PFSK-1 (cell line): ENCODE data around the gene CCDC127.

ENCODE experiments used
- FOXP2 ChIP-seq: optimal IDR thresholded peaks from 2 replicates; pipeline ENCODE3; 2011; ENCODE audit warnings: borderline replicate concordance, control low read depth, inconsistent platforms; ENCODE audit not compliant: insufficient read depth; ENCODE audit errors: extremely low read length, extremely low read depth
- POLR2AphosphoS5 ChIP-seq: IDR thresholded peaks from 2 replicates; pipeline ENCODE4 v1.6.1; 2012; ENCODE audit warnings: low read depth, mild to moderate bottlenecking, control low read depth, low read length, moderate library complexity
- SIN3A ChIP-seq: IDR thresholded peaks from 2 replicates; pipeline ENCODE4 v1.6.1; 2012; ENCODE audit warnings: mild to moderate bottlenecking, low read length, moderate library complexity, borderline replicate concordance; ENCODE audit not compliant: insufficient read depth
- TAF1 ChIP-seq: IDR thresholded peaks from 2 replicates; pipeline ENCODE4 v1.6.1; 2012; ENCODE audit warnings: low read length, control low read depth, borderline replicate concordance; ENCODE audit not compliant: insufficient read depth
- TF ChIP-seq, protein P1 (sequence below), 2 experiments: IDR thresholded peaks; 2 replicates each; pipeline versions ENCODE4 v1.6.1 to v1.8.0; 2011 to 2012; ENCODE audit warnings: low read depth in 2 of 2, low read length in 2 of 2, control low read depth in 1 of 2, inconsistent platforms in 1 of 2, mild to moderate bottlenecking in 1 of 2, moderate library complexity in 1 of 2; ENCODE audit not compliant: insufficient read depth in 1 of 2

The CCDC127 gene

DNA sequence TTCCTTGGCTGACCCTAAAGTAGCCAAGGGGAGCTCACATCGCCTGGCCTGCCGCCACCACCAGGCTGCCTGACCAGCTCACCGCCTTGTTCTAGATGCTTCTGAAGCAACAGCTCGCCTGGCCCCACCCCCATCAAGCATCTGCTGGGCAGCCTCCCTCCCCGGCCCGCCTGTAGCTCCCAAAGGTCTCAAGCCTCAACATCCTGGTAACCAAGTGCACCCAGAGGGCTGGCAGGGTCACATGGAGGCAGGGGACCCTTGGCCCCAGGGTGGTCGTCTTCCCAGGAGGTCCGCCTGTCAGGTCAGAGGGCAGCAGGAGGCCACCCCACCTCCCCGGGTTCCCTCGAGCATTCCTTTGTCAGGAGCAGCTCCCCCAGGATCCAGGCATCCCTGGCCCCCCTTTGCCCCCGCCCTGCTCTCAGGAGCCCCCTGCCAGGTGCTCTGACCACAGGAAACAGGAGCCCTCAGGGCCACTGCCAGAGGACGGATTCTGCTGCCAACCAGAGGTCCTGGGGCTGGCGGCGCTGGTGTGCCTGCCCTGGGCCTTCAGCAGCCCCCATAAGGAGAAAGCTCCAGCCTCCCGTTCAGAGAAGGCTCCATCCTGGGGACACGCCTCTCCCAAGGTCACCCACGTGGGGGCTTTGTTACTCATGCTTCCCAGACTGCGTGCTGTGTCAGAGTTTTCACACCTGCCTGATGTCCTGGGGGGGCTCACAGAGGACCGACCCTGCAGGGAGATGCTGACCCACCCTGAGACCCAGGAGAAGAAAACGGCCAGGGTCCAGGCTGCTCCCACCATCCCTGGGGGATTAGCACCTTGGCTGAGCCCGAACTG, 30.1 kb downstream of the CCDC127 start:
- TF ChIP-seq POLR2AphosphoS5, result no peak
- no peak for TF ChIP-seq FOXP2
- TF ChIP-seq TAF1, result no peak
- TF ChIP-seq, protein P1, sequence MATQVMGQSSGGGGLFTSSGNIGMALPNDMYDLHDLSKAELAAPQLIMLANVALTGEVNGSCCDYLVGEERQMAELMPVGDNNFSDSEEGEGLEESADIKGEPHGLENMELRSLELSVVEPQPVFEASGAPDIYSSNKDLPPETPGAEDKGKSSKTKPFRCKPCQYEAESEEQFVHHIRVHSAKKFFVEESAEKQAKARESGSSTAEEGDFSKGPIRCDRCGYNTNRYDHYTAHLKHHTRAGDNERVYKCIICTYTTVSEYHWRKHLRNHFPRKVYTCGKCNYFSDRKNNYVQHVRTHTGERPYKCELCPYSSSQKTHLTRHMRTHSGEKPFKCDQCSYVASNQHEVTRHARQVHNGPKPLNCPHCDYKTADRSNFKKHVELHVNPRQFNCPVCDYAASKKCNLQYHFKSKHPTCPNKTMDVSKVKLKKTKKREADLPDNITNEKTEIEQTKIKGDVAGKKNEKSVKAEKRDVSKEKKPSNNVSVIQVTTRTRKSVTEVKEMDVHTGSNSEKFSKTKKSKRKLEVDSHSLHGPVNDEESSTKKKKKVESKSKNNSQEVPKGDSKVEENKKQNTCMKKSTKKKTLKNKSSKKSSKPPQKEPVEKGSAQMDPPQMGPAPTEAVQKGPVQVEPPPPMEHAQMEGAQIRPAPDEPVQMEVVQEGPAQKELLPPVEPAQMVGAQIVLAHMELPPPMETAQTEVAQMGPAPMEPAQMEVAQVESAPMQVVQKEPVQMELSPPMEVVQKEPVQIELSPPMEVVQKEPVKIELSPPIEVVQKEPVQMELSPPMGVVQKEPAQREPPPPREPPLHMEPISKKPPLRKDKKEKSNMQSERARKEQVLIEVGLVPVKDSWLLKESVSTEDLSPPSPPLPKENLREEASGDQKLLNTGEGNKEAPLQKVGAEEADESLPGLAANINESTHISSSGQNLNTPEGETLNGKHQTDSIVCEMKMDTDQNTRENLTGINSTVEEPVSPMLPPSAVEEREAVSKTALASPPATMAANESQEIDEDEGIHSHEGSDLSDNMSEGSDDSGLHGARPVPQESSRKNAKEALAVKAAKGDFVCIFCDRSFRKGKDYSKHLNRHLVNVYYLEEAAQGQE (IDR thresholded peaks at IDR 0.05; ENCODE audit: insufficient read depth in 1 of 2, low read depth in 2 of 2, low read length in 2 of 2), result no peak
- no peak for TF ChIP-seq SIN3A

DNA sequence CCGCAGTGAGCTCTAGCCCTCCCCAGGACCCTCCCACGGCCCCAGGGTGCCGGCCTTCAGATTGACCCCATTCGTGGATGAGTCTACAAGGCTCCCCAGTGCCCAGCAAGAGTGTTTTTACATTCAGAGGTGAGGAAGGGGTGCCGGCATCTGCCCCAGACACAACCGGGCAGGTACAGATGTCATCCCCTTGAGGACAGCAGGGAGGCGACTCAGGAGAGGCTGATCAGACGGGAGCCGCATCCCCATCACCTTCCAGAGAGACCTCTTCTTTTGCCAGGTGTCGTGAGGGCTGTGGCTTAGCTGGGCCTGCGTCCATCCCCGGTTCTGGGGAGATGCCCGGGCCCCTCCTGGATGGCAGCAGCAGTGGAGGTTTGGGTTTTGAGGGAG, 30.9 kb downstream of the CCDC127 start:
- TF ChIP-seq SIN3A, result no peak
- TF ChIP-seq, protein P1 (IDR thresholded peaks at IDR 0.05; ENCODE audit: insufficient read depth in 1 of 2, low read depth in 2 of 2, low read length in 2 of 2), result no peak
- TF ChIP-seq POLR2AphosphoS5, result no peak
- TF ChIP-seq TAF1, result no peak
- no peak for TF ChIP-seq FOXP2

GRCh38 chr5:186091-187041, 31.6 kb downstream of the CCDC127 start:
- no peak for TF ChIP-seq SIN3A
- TF ChIP-seq, protein P1 (IDR thresholded peaks at IDR 0.05; ENCODE audit: insufficient read depth in 1 of 2, low read depth in 2 of 2, low read length in 2 of 2), result no peak

DNA sequence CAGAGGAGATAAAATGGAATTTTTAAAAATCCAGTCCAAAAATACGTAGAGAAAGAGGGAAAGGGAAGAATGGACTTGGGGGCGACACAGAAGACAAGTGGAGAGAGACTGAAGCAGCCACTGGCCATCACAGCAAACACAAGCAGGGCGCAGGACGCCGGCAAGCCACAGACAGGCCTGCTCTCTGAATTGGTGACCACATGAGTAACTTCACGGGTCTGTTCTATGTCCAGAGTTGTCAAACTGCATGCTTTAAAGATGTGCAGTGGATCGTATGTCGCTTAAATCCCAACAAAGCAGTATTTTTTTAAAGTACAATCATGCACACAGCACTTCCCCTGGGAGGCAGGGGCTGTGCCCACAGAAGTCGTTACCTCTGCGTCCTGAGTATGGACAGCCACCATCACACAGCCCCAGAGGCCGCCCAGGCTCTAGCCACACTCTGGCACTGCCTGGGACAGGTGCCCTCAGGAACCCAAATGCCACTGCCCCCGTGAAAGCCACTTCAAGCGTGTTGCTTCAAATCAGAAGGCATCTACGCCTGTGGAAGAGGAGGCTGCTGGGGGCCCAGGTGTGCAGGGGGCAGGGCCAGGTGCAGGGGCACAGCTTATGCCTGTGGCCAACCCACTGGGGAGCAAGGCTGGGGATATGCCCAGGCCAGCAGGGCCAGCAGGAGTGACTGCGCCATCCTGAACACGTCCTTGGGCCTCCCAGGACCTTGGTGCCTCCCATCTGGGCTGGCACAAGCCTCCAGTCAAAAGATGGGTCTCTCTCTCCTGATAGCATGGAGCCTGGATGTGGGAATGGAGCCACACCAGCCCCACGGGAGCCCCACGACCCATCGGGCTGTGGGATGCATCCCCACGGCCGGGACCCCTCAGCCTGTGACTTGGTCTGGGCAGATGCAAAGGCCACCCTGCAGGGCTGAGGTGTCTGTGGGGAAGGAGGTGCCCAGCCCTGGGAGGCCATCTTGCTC, 32.6 kb downstream of the CCDC127 start:
- TF ChIP-seq POLR2AphosphoS5 (no peak), SIN3A (no peak), FOXP2 (no peak), TAF1 (no peak)
- TF ChIP-seq, protein P1 (IDR thresholded peaks at IDR 0.05; ENCODE audit: insufficient read depth in 1 of 2, low read depth in 2 of 2, low read length in 2 of 2), result no peak
